Neural crest cell (in vitro differentiated cells): Measurements from ENCODE around the gene KRTAP7-1. TPM values are rescaled to one million over a fixed set of nuclear protein-coding genes. Genes with fewer than 3 reads are reported as not detected.

Experiments
- DNase-seq: peaks from one replicate; pipeline ENCODE4 v3.0.0; 2021; ENCODE audit warnings: low read depth, mixed read lengths, low spot score
- H3K27ac Mint-ChIP-seq: one replicate; pipeline ENCODE4 v1.8.0; 2021; ENCODE audit warnings: mild to moderate bottlenecking, mixed read lengths; ENCODE audit not compliant: unreplicated experiment
- H3K27me3 Mint-ChIP-seq: 2 replicates; pipeline ENCODE4 v1.8.0; 2021; ENCODE audit warnings: low read depth, mild to moderate bottlenecking, mixed read lengths
- H3K36me3 Mint-ChIP-seq: 2 replicates; pipeline ENCODE4 v1.8.0; 2021; ENCODE audit warnings: low read depth, mild to moderate bottlenecking, mixed read lengths
- H3K4me1 Mint-ChIP-seq: 2 replicates; pipeline ENCODE4 v1.8.0; 2021; ENCODE audit warnings: mixed read lengths
- H3K4me3 Mint-ChIP-seq: one replicate; pipeline ENCODE4 v1.8.0; 2021; ENCODE audit warnings: mild to moderate bottlenecking, mixed read lengths
- H3K9me3 Mint-ChIP-seq: 2 replicates; pipeline ENCODE4 v1.8.0; 2021; ENCODE audit warnings: mixed read lengths
- CTCF ChIP-seq: fragments of 200-600 bp; sonication (generic); conservative IDR thresholded peaks from 2 replicates; pipeline ENCODE4 v1.5.0; 2021; ENCODE audit warnings: antibody characterized with exemption, mild to moderate bottlenecking
- long read RNA-seq: library from polyadenylated mRNA; unstranded; transcript quantifications from one replicate; pipeline ENCODE4 v2.0.0, GENCODE V29; 2020
- total RNA-seq: library from RNA; stranded (reverse); gene quantifications from 2 replicates; pipeline ENCODE4 v1.2.1, GENCODE V29; 2021

The KRTAP7-1 gene
- not detected in 2 replicates for total RNA-seq
- long read RNA-seq = 0 reads

- no peaks in the 10 kb centered on the region for H3K36me3 Mint-ChIP-seq
- H3K27me3 Mint-ChIP-seq = peaks cover 12% of the 10 kb centered on the region
- H3K27ac Mint-ChIP-seq = no peak within 1 kb of the TSS
- TF ChIP-seq CTCF = no peak
- H3K4me1 Mint-ChIP-seq = no peaks in the 10 kb centered on the region
- H3K9me3 Mint-ChIP-seq = peaks cover 7% of the 10 kb centered on the region
- no peak within 1 kb of the TSS for H3K4me3 Mint-ChIP-seq
- DNase-seq = no peak
These were observed at the start of gene KRTAP7-1 for GRCh38 chr21:30829659-30830058. TSS of gene KRTAP7-1 (minus strand) at chr21:30829759. CDS start at chr21:30829698, 61 bp downstream.

- TF ChIP-seq CTCF = no peak
- Mint-ChIP-seq H3K27me3 (peaks cover 18% of the 10 kb centered on the region), H3K9me3 (no peaks in the 10 kb centered on the region), H3K36me3 (no peaks in the 10 kb centered on the region), H3K27ac (no peak overlapping the region), H3K4me3 (no peak overlapping the region), H3K4me1 (no peaks in the 10 kb centered on the region)
- no peak for DNase-seq
These were observed 45.0 kb upstream of the KRTAP7-1 start for GRCh38 chr21:30874526-30874925.

- Mint-ChIP-seq H3K4me3 (no peak overlapping the region), H3K4me1 (no peaks in the 10 kb centered on the region), H3K36me3 (no peaks in the 10 kb centered on the region), H3K27ac (no peak overlapping the region), H3K27me3 (peaks cover 2% of the 10 kb centered on the region), H3K9me3 (peaks cover 4% of the 10 kb centered on the region)
- no peak for TF ChIP-seq CTCF
- no peak for DNase-seq
These were observed 18.3 kb upstream of the KRTAP7-1 start for GRCh38 chr21:30847627-30848500.

- peak; percentile 41 for TF ChIP-seq CTCF
- no peak for DNase-seq
- H3K9me3 Mint-ChIP-seq = no peaks in the 10 kb centered on the region
- H3K27me3 Mint-ChIP-seq = peaks cover 12% of the 10 kb centered on the region
- H3K4me3 Mint-ChIP-seq = no peak overlapping the region
- no peaks in the 10 kb centered on the region for H3K4me1 Mint-ChIP-seq
- H3K36me3 Mint-ChIP-seq = no peaks in the 10 kb centered on the region
- H3K27ac Mint-ChIP-seq = no peak overlapping the region
These were observed 13.4 kb upstream of the KRTAP7-1 start for GRCh38 chr21:30842990-30843389.

GRCh38 chr21:30839304-30839703 is 9.7 kb upstream of the KRTAP7-1 start:
- no peak overlapping the region for H3K27ac Mint-ChIP-seq
- peaks cover 17% of the 10 kb centered on the region for H3K27me3 Mint-ChIP-seq
- DNase-seq = peak; percentile 36
- TF ChIP-seq CTCF = peak; percentile 76
- H3K4me3 Mint-ChIP-seq = no peak overlapping the region
- no peaks in the 10 kb centered on the region for H3K4me1 Mint-ChIP-seq
- H3K9me3 Mint-ChIP-seq = no peaks in the 10 kb centered on the region
- no peaks in the 10 kb centered on the region for H3K36me3 Mint-ChIP-seq
